Measurements from ENCODE around the gene SREBF1.

Gene SREBF1

GRCh38 chr17:17783116-17783824 is 53.5 kb downstream of the SREBF1 start:
- peak in 2 of 4 experiments; percentile 24 to 52 for DNase-seq (ENCODE audit: low read depth in 4 of 4, low spot score in 1 of 4)

DNA sequence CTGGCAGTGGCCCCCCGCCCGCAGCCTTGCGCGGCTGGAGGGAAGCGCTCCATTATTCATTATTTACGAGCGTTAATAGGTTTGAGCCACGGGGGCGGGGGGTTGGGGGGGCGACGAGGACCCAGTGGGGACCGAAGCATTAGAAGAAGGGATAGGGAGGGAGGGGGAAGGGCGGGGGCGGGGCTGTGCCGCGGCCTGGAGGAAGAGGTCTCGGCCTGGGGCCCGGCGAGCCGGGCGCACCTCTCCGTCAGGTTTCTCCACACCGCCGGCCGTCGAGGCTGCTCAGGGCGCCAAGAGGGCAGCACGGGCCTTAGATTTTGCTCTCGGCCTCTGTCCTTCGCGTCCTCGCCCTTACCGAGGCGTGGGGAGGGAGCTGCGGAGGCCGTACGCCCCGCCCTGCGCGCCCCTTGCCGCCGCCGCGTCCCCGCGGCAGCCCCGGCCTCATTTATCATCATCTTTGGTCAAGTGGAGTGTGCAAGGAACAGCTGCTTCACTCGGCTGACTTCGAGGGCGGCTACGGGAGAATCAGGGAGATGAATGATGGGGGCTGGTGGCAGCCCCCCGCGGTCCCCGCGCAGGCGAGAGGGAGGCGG is 54.2 kb downstream of the SREBF1 start:
- no peak for DNase-seq (ENCODE audit: low read depth in 4 of 4, low spot score in 1 of 4)

DNA sequence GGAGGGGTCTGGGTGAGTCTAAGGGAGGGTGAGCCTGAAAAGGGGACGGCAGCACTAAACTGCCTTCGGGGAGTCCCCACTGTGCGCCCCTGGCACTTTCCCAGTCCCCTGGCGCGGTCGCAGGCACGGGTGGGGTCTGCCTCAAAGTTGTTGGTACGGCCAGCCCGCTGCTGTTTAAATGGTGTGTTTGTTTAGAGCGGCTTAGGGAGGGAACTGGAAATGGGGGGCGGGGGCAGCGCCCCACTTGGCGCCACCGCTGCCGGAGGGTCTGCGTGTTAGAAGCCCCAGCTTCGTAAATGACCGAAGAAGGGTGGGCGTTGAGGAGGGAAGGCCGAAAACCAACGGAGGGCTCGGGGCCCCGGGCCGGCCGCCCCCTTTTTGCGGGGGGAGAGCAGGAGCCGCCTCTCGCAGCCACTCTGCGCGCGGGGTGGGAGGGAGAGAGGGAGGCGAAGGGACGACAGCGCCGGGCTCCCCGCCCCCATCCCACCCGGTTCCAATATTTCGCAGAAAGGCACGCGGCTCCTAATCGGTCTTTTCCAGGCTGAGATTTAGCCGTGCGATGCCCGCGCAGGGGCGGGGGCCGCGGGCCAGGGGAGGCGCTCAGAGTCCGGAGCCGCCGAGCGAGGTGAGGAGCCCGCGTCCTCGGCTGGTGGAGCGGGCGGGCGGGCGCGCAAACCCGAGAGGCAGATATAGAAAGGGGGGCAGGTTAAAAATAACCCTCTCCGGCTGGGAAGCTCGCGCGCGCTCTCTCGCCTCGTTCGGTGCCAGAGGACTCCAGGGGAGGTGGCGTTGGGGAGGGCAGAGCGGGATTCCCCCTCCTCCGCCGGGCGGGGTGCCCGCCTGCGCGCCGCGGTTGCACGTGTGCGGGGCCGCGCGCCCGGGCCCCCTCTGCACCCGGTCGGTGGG is 54.9 kb downstream of the SREBF1 start:
- no peak for DNase-seq (ENCODE audit: low read depth in 4 of 4, low spot score in 1 of 4)

GRCh38 chr17:17780922-17781590 is 55.7 kb downstream of the SREBF1 start:
- no peak for DNase-seq (ENCODE audit: low read depth in 4 of 4, low spot score in 1 of 4)

- no peak for DNase-seq (ENCODE audit: low read depth in 4 of 4, low spot score in 1 of 4)
Measured at GRCh38 chr17:17779015-17779611, 57.7 kb downstream of the SREBF1 start.

- no peak for DNase-seq (ENCODE audit: low read depth in 4 of 4, low spot score in 1 of 4)
Measured at GRCh38 chr17:17778308-17779014, 58.3 kb downstream of the SREBF1 start.

DNA sequence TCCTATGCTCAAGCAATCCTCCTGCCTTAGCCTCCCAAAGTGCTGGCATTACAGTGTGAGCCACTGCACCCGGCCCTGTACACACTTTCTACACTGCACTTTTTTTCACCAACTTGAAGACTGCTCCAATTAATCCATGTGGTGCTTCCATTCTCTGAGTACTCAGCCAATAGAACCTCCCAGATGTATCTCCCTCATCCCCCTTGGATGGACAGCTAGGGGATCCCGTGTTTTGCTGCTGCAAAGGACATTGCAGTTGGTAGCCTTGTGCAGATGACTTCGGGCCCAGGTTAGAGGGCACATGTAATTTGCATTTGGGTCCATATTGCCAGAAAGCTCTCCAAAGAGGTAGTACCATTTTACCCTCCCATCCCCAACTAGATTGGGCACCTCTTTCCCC is 59.9 kb downstream of the SREBF1 start:
- DNase-seq (ENCODE audit: low read depth in 4 of 4, low spot score in 1 of 4) = no peak

- DNase-seq (ENCODE audit: low read depth in 4 of 4, low spot score in 1 of 4) = no peak
Measured at GRCh38 chr17:17774009-17774881, 62.5 kb downstream of the SREBF1 start.

- DNase-seq (ENCODE audit: low read depth in 4 of 4, low spot score in 1 of 4) = no peak
Measured at GRCh38 chr17:17772231-17772630, 64.6 kb downstream of the SREBF1 start.

GRCh38 chr17:17771498-17772201 is 65.1 kb downstream of the SREBF1 start:
- no peak for DNase-seq (ENCODE audit: low read depth in 4 of 4, low spot score in 1 of 4)

DNA sequence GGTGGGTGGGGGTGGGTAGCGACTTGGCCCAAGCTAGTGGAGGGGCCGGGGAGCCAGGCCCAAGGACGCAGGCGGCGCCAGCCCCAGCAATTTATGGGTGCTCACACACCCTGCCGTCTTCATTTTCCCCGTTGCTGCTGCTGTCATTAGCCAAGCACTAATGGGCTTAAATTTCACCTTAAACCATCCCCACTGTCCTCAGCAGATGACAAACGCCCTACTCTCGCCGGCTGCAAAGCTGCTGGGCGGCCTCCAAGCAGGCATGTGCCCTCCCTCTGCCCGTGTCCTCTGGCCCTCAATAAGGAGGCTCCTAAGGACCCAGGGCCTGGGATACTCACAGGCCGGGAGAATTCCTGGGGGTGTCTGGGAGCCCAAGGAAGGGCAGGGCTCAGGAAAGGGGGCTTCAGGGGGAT is 66.1 kb downstream of the SREBF1 start:
- DNase-seq (ENCODE audit: low read depth in 4 of 4, low spot score in 1 of 4) = no peak

DNA sequence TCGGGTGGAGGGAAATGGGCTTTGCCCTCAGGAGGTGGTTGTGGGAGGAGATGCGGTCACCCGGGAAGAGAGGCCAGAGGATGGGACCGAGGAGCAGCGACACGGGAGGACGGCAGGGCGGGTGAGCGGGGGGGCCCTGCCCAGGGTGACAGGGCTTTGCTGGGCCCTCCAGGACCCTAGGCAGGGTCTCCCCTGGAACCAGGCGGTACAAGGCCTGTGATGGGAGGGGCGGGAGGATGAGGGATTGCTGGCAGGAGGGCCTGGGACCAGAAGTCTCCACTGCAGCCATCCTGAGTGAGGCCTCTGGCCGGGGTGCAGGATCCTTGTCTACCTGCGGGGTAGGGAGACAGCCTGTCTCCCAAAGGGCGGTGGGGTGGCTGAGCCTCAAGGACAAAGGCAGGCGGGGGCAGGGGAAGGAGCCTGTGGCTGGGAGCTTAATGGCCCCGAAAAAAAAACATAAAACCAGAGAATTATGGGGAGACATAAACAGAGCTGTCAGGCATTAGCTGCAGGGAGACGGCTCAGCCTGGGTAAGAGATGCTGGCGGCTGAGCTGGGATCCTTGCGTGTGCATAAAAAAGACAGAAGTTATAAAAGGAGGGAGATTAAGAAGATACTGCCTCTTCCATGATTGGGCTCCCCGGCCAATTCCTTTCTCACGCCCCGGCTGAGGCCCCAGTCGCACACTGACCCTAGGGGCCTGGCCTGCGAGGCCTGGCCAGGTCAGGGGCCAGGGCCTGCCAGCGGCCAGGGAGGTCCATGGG is 66.7 kb downstream of the SREBF1 start:
- no peak for DNase-seq (ENCODE audit: low read depth in 4 of 4, low spot score in 1 of 4)

DNA sequence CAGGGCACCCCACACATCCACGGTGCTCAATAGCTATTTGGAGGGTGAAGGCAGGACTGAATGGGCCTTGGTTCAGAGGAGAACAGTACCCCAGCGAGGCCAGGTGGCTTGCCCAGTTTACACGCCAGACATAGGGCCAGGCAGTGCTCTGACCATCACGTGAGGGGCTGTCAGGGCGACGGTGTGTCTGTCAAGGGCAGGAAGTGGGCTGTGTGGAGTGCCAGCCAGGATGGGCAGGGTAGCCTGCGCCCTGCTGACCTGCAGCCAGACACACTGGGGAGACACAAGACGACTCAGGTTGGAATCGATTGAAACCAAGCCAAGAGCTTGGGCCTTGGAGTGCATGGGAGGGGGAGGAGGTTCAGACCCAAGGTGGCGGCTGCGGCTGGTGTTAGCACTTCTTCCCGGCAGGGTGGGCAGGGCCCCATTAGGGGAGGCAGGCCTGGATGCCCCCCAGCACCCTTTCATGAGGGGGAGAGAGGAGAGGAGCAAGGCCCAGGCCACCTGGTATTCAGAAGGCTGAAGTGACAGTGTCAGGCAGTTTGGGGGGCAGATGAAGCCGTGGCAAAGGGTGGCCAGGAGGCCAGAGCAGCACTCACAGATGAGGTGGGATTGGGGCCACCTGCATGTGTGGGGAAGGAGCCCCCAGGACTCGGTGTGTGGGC is 68.2 kb downstream of the SREBF1 start:
- DNase-seq (ENCODE audit: low read depth in 4 of 4, low spot score in 1 of 4) = no peak

DNA sequence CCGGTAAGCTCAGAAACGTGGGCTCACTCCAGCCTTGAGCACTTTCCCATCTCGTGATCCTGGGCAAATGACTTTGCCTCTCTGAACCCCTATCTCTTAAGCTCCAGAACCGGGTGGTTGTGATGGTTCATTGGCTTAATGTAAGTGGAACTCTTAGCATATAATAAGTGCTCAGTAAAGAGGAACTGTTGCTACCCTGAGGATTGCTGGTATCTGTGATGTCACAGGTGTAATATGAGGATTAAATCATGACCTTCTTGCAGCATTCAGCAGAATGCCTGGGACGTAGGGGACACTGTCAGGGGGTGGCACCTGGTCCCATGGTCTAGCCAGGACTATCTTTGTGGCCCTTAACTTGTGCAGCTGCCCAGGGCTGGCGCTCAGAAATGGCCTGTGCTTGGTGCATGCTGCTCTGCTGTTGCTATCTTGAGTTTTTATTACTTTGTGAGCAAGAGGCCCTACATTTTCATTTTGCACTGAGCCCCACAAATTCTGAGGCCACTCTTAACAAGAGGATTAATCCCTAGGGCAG is 68.8 kb downstream of the SREBF1 start:
- DNase-seq (ENCODE audit: low read depth in 4 of 4, low spot score in 1 of 4) = no peak

DNA sequence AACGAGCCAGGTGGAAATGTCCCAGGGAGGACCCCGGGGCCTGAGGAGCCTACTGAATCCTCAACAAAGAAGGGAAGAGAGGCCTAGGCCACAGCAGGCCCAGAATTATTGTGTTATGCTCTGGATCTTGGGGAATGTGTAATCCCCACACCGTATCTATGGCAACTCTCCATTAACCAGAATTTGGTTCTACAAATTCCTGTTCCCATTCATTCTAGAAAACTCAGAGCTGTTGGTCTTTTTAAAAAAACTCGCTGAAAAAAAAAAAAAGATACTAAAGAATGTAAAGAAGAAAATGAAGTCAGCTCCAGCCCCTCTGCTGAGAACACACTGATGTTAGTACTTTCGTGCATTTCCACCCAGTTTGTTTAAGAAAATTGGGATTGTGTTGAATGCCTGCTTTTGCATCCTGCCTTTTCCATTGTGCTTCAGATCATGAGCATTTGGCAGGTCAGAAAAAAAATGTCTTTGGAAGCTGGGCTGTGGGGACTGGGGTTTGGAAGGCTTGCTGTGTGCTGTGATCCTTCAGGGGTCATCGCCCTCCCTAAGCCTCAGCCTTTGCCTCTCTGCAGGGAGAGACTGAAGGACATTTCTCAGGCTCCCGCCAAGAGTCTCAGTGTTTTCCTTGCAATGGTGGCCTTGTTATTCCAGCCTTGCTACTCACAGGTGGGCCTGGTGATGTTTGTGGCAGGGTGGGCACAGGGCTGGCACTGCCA is 69.5 kb downstream of the SREBF1 start:
- no peak for DNase-seq (ENCODE audit: low read depth in 4 of 4, low spot score in 1 of 4)

DNA sequence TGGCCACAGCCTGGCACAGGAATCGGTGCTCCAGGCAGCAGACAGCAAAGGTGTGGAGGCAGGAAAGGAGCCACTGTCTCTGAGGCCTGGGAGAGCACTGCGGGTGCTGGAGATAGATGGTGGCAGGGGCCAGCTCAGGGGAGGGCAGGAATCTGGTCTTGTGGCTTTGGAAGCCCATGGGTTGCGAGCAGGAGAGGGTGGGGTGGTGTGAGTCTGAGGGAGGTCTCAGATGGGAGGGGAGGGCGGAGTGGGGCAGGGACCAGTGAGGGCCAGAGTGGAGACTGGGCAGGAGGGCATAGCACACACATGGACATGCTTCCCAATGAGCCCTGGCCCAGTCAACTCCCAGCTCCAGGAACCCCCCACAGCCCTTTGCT is 70.1 kb downstream of the SREBF1 start:
- DNase-seq (ENCODE audit: low read depth in 4 of 4, low spot score in 1 of 4) = no peak

Measured in stimulated activated CD4-positive, alpha-beta T cell treated with anti-CD3 and anti-CD28 coated beads, Interleukin-1b, Interleukin-23, amount 100 ng/mL, for 24 hours (primary cell).